ENCODE results near the gene MYD88.

The MYD88 gene

DNA sequence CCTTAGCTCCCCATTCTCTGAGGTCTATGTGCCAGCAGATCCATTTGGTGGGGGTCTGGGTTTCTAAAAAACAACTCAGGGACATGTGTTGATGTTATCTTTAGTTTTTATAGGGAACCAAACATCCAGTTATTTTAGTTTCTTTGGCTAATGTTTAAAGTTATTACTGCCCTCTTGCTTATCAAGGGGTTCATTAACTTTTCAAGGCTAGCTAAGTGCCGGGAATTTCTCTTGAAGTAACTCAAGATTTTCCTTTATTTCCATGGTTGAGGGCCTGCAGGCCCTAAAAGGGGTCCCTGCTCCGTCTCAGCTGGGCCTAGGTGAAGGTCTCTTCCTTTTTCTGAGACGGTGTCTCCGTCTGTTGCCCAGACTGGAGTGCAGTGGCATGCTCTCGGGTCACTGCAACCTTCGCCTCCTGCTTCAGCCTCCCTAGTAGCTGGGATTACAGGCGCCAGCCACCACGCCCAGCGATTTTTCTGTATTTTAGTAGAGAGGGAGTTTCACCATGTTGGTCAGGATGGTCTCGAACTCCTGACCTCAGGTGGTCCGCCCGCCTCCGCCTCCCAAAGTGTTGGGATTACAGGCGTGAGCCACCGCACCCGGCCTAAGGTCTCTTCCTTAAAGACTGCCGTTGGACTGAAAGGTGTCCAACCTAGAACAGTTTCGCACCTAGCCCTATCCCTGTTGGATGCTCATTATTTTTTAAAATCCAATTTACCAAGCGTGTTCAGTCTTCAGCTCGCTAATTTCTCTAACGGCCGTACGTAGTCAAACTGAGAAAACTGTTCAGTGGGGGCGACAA is 25.6 kb downstream of the MYD88 start:
- TF ChIP-seq, protein P1, sequence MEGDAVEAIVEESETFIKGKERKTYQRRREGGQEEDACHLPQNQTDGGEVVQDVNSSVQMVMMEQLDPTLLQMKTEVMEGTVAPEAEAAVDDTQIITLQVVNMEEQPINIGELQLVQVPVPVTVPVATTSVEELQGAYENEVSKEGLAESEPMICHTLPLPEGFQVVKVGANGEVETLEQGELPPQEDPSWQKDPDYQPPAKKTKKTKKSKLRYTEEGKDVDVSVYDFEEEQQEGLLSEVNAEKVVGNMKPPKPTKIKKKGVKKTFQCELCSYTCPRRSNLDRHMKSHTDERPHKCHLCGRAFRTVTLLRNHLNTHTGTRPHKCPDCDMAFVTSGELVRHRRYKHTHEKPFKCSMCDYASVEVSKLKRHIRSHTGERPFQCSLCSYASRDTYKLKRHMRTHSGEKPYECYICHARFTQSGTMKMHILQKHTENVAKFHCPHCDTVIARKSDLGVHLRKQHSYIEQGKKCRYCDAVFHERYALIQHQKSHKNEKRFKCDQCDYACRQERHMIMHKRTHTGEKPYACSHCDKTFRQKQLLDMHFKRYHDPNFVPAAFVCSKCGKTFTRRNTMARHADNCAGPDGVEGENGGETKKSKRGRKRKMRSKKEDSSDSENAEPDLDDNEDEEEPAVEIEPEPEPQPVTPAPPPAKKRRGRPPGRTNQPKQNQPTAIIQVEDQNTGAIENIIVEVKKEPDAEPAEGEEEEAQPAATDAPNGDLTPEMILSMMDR (IDR thresholded peaks at IDR 0.05; ENCODE audit: borderline replicate concordance, insufficient read depth, low read depth, low read length) = no peak
- H3K4me3 ChIP-seq (ENCODE audit: low read depth, low read length) = peak overlapping the region; percentile 91

DNA sequence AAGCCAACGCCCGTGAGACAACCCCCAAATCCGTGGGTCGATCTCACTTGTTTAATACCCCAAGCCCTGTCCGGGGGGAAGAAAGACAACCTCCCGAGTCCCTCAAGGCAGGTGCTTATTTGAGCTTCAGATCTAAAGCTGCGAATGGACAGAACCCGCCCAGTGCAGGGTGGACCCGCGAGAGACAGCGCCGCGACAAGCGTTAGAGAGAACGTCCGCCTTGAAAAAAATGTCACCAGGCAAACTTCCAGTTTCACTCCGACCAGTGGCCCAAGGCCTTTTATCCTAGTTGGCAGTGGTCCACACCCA is 26.1 kb downstream of the MYD88 start:
- peak overlapping the region; percentile 91 for H3K4me3 ChIP-seq (ENCODE audit: low read depth, low read length)
- TF ChIP-seq, protein P1 (IDR thresholded peaks at IDR 0.05; ENCODE audit: borderline replicate concordance, insufficient read depth, low read depth, low read length) = no peak

DNA sequence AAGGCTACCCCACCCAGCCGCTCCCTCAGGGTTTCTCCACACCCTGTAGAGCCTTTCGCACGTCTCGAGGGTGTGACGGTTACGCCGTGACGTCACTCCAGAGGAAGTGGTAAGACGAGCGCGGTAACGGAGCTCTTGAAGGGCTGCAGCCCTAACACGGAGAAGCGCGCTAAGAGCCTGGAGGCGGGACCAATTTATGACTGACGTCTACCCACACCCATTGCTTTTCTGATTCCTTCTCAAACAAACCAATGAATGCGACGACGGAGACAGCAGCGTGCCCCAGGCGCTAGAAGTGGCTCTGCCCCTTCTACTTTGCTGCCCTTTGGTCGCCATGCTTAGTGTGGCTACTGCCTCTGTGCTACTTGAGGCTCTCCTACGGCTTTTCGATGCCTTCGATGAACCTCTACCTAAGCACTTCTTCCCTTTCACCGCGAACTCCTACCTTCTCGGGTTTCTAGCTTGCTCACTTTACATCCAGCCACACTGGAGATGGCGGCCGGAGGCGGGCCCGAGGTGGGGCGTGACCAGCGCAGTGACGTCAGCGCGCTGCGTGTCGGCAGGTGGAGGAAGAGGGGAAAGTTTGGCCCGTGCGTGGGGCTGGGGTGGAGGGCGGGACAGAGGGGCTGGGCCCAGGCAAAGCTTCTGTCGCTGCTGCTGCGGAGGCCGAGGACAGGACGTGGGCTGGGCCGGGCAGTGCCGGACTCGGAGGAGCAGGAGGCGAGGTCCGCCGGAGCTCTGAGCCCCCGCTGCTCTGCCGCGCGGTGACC is 26.7 kb downstream of the MYD88 start, which contains the start of gene OXSR1:
TSS of gene OXSR1 (plus strand) at position 586 of the 770 bp plus-strand sequence. CDS start 340 bp downstream, outside the sequence.
- TF ChIP-seq, protein P1 (IDR thresholded peaks at IDR 0.05; ENCODE audit: borderline replicate concordance, insufficient read depth, low read depth, low read length) = no peak
- H3K4me3 ChIP-seq (ENCODE audit: low read depth, low read length) = peak within 1 kb of the TSS; percentile 91

DNA sequence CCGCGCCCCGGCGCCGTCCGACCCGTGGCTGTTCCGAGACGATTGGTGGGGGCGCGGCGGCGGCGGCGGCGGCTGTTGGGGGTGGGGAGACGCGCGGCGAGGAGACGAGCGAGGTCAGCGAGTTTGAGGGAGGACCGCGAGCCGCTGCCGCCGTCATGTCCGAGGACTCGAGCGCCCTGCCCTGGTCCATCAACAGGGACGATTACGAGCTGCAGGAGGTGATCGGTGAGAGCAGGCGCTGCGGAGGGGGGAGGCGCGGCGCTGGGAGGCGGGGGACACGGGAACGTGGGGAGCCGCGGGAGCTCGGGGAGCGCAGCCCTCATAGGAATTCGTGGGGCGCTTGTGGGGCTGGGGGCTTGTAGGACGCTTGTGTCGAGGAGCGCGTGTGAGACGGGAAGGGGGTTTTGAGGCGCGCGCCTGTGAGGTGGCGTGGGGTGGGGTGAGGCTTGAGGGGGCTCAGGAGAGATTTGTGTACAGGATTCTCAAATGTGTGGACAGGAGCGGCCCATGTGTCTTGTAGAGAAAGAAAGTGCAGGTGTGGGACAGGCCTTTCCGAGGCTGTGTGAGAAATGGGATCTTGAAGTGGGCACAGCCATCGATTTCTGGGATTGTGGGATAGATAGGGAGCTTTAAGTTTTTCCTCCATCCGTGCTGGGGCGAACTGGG is 27.4 kb downstream of the MYD88 start:
- TF ChIP-seq, protein P1 (IDR thresholded peaks at IDR 0.05; ENCODE audit: borderline replicate concordance, insufficient read depth, low read depth, low read length) = no peak
- H3K4me3 ChIP-seq (ENCODE audit: low read depth, low read length) = peak overlapping the region; percentile 91

DNA sequence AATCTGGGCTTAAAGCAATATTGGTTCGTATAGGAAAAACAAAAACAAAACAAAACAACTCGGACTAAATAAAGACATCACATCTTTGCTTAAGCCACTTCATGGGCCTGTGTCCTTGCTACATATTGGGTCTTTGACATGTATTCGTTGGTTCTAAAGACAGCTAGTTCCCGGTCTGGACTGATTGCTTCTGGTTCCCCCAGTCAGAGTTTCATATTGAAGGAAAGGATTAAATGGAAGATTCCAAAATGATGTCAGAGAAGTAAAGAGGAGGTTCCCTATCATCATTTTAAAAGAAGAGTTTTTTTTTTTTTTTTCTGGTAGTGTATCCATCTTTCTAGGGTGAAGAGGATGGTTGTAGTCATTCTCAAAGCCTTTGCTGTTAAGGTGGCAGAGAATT is 29.1 kb downstream of the MYD88 start:
- TF ChIP-seq, protein P1 (IDR thresholded peaks at IDR 0.05; ENCODE audit: borderline replicate concordance, insufficient read depth, low read depth, low read length) = no peak
- no peak overlapping the region for H3K4me3 ChIP-seq (ENCODE audit: low read depth, low read length)

DNA sequence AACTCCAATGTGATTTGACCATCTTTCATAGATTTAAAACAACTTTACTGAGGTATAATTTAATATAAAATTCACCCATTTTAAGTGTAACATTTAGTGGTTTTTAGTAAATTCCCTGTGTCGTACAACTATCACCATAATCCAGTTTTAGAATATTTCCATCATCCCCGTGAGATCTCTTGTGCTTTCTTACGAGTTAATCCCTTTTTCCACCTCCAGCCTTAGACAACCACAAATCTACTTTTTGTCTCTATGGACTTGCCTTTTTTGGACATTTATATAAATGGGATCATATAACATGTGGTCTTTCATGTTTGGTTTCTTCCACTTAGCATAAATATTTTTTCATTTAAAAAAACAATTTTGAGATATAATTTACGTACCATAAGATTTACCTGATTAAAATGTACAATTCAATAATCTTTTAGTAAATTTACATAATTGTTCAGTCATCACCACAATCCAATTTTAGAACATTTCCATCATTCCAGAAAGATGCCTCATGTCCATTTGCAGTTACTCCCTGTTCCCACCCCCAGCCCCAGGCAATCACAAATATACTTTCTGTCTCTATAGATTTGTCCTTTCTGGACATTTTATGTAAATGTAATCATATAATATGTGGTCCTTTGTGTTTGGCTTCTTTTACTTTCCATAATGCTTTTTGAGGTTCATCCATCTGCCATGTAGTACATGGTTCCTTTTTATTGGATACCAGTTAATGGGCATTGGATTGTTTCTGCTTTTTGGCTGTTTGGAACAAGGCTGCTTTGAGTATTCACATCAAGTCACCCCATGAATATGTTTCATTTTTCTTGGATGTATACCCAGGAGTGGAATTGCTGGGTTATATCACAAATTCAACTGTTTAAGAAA is 29.9 kb downstream of the MYD88 start:
- TF ChIP-seq, protein P1 (IDR thresholded peaks at IDR 0.05; ENCODE audit: borderline replicate concordance, insufficient read depth, low read depth, low read length) = no peak
- H3K4me3 ChIP-seq (ENCODE audit: low read depth, low read length) = no peak overlapping the region
